Measurements from ENCODE around the gene BICDL1. TPM values are rescaled to one million over a fixed set of nuclear protein-coding genes. Genes with fewer than 3 reads are reported as not detected.
A peak's percentile ranks its signal among the peaks of the same experiment; 100 is the strongest.
"Not testable (repeated sequence)": the region's sequence is repeated elsewhere in the genome, so short reads cannot be mapped to it uniquely, and the experiment has no call there.

Gene BICDL1, protein sequence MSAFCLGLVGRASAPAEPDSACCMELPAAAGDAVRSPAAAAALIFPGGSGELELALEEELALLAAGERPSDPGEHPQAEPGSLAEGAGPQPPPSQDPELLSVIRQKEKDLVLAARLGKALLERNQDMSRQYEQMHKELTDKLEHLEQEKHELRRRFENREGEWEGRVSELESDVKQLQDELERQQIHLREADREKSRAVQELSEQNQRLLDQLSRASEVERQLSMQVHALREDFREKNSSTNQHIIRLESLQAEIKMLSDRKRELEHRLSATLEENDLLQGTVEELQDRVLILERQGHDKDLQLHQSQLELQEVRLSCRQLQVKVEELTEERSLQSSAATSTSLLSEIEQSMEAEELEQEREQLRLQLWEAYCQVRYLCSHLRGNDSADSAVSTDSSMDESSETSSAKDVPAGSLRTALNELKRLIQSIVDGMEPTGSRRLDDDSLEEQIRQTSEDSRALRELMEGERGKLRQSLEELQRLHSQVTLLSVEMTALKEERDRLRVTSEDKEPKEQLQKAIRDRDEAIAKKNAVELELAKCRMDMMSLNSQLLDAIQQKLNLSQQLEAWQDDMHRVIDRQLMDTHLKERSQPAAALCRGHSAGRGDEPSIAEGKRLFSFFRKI
- 100 to 1,000 TPM in 1 of 2 experiments, 10 to 100 TPM in 1; 98.5 to 100 TPM for total RNA-seq

DNA sequence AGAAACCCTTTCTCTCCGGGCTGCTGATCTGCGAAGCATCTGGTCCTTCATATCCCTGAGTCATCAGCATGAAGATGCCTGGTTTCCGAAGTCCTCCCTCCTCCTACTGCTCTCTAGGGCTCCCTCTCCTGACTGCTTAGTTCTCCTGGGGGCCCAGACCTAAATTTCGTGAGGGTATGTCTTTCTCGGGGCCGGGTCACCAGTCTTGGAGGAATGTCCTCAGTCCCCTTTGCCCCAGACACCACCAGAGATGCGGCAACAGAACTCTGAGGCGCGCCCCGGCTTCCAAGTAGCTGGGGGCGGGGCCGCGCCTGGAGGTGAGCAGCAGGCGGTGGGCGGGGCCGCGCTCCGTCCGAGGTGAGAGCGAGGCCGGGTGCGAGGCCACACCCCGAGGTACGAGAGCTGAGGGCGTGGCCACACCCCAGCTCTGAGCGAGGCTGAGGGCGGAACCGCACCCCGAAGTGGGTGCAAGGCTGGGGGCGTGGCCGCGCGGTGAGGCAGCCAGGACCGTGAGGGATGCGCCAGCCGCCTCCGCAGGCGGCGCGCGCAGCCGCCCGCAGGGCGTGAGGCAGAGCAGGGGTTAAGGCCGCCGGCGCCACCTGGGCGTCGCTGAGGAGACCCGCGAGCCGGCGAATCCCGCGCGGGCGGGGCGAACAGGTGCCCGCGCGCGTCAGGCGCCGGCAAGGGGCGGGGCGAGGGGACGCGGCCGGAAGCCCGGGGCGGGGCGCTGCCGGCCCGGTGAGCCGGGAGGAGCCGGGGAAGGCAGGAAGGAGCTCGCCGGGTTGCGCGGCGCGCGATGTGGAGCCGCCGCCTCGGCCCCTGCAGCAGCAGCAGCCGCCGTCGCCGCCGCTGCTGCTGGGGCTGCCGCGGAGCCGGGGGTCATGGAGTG, at the start of gene BICDL1:
Gene BICDL1 (plus strand): TSS at position 765 of the 889 bp plus-strand sequence. CDS start 633 bp downstream, outside the sequence.
- ATAC-seq (ENCODE audit: low read depth): peak; percentile 86
- H3K36me3 Mint-ChIP-seq: peaks cover 15% of the 10 kb centered on the region

DNA sequence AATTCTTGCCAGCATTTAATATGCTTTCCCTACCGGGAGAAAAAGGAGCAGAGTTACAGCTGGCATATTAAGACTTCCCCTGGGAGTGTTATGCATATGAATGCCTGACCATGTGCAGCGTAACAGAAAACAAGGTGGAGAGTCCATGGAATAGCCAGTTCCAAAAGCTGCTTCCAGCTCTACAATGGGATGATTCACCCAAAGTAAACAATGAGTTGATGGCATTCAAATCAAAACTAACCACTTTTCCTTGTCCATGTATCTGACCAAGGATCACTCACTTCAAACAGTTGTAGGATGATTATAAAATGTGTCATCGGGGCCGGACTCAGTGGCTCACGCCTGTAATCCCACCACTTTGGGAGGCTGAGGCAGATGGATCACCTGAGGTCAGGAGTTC, 48.1 kb upstream of the BICDL1 start:
- POLR2A ChIA-PET: no interaction called here
- Mint-ChIP-seq H3K27me3 (peaks cover 9% of the 10 kb centered on the region), H3K36me3 (no peaks in the 10 kb centered on the region), H3K4me1 (peaks cover 1% of the 10 kb centered on the region), H3K27ac (no peak overlapping the region), H3K9me3 (no peaks in the 10 kb centered on the region), H3K4me3 (no peak overlapping the region)
- DNase-seq (no peak), ATAC-seq (ENCODE audit: low read depth) (no peak)

More for the DNA sequence above, at the start of gene BICDL1:
- POLR2A ChIA-PET: interaction anchor here (0.5 to 3.5 kb wide), 17 partner anchors 8 to 305 kb away, joined by 3 to 76 read pairs (median 5); partner anchors contain the start of genes RAB35, RNU4-1, RNU4-2 and RPLP0
- Mint-ChIP-seq H3K4me3 (peak within 1 kb of the TSS; percentile 91), H3K27me3 (peaks cover 8% of the 10 kb centered on the region), H3K27ac (peak within 1 kb of the TSS; percentile 85), H3K9me3 (no peaks in the 10 kb centered on the region), H3K4me1 (peaks cover 27% of the 10 kb centered on the region)
- DNase-seq: peak; percentile 99

DNA sequence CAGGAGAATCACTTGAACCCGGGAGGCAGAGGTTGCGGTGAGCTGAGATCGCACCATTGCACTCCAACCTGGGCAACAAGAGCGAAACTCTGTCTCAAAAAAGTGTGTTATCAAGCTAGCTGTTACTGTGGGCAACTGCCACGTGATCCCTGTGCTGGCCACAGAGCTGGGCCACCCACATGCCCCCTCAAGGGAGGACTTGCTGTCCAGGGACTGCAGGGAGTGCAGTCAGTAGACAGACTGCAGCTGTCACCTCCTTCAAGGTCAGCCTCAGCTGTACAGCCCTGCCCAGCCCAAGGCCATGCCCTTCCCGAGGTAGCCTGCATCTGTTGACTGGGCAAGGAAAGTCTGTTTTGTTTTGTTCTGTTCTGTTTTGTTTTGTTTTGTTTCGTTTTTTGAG, 46.6 kb upstream of the BICDL1 start:
- ATAC-seq (ENCODE audit: low read depth) (no peak), DNase-seq (no peak)
- Mint-ChIP-seq H3K36me3 (no peaks in the 10 kb centered on the region), H3K4me3 (no peak overlapping the region), H3K27me3 (peaks cover 7% of the 10 kb centered on the region), H3K4me1 (peaks cover 1% of the 10 kb centered on the region), H3K9me3 (no peaks in the 10 kb centered on the region), H3K27ac (no peak overlapping the region)
- POLR2A ChIA-PET: interaction anchor here (0.6 kb wide), 1 partner anchor 149 kb away, joined by 3 read pairs; no protein-coding TSS in a partner anchor

DNA sequence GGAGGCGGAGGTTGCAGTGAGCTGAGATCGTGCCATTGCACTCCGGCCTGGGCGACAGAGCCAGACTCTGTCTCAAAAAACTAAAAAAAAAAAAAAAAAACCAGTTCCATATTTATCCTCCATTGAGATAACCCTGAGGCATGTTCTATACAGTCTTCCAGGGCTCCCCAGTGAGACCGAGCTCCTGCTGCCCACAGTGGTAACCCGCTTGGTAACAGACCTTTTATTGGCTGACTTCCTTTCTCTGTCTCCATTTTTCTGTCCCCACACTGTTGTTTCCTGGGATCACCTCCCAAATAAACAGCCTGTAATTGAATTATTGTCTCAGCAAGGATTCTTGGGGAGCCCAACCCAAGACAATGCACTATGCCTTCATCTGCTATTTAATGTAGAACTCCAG, 42.8 kb upstream of the BICDL1 start:
- POLR2A ChIA-PET: no interaction called here
- no peak overlapping the region for H3K27ac Mint-ChIP-seq

DNA sequence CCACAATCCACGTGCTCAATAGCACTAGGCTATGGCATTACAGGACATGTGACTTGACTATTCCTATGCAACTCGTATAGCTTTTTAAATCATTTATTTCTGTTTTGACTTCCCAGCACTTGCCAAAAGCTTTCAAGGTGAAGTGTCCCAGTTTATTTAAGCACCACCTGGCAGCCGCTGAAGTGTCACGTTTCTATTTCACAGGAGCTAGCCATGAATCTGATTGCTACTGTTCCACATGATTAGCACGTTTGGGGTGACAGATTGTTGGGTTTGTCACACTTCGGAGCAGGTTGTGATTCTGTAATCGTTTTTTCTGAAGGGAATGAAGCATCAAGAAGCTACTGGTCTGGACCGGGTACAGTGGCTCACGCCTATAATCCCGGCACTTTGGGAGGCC, 39.9 kb upstream of the BICDL1 start:
- Mint-ChIP-seq H3K36me3 (no peaks in the 10 kb centered on the region), H3K4me3 (no peak overlapping the region), H3K4me1 (no peaks in the 10 kb centered on the region), H3K27me3 (peaks cover 7% of the 10 kb centered on the region), H3K27ac (no peak overlapping the region), H3K9me3 (no peaks in the 10 kb centered on the region)
- no peak for ATAC-seq (ENCODE audit: low read depth)
- POLR2A ChIA-PET: no interaction called here
- no peak for DNase-seq

More for the DNA sequence above, 42.8 kb upstream of the BICDL1 start:
- Mint-ChIP-seq H3K9me3 (no peaks in the 10 kb centered on the region), H3K36me3 (no peaks in the 10 kb centered on the region), H3K4me3 (no peak overlapping the region), H3K27me3 (peaks cover 7% of the 10 kb centered on the region), H3K4me1 (no peaks in the 10 kb centered on the region)
- ATAC-seq (ENCODE audit: low read depth): no peak
- no peak for DNase-seq

DNA sequence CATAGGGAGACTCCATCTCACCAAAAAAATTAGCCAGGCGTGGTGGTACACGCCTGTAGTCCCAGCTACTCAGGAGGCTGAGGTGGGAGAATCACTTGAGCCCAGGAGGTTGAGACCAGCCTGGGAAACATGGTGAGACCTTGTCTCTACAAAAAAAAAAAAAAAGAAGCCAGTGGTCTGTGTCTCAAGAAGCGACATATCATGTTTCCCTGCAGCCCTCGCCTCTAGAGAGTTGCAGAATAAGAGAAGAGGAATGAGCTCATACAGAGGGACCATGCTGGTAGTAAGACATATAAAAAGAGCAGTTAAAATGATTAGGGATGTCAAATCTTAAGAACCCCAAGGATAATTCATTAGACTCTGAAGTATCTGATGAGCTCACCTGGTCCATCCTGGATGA, 39.4 kb upstream of the BICDL1 start:
- POLR2A ChIA-PET: no interaction called here
- Mint-ChIP-seq H3K4me1 (no peaks in the 10 kb centered on the region), H3K27me3 (peaks cover 7% of the 10 kb centered on the region), H3K36me3 (no peaks in the 10 kb centered on the region), H3K27ac (no peak overlapping the region), H3K4me3 (no peak overlapping the region), H3K9me3 (no peaks in the 10 kb centered on the region)
- DNase-seq: no peak
- ATAC-seq (ENCODE audit: low read depth): no peak

DNA sequence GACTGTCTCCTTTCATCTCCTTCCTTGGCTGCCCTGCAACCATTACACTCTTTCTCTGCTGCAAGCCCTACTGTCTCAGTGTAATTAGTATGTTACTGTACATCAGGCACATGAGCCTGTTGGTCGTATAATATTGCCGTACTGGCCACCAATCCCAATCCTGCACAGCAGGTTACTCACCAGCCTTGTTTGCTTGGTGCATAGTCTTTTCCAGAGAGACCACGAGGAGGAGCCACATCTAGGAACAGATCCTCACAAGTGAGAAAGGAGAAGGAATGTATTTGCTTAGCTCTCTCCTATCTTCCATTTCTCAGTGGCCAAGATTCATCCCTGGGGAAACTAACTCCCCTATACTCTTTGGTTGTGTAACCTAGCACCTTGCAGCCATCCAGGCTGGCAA, 33.0 kb upstream of the BICDL1 start:
- POLR2A ChIA-PET: no interaction called here
- Mint-ChIP-seq H3K27me3 (no peaks in the 10 kb centered on the region), H3K4me3 (no peak overlapping the region), H3K9me3 (peaks cover 16% of the 10 kb centered on the region), H3K4me1 (no peaks in the 10 kb centered on the region), H3K36me3 (no peaks in the 10 kb centered on the region), H3K27ac (no peak overlapping the region)
- no peak for DNase-seq
- no peak for ATAC-seq (ENCODE audit: low read depth)

DNA sequence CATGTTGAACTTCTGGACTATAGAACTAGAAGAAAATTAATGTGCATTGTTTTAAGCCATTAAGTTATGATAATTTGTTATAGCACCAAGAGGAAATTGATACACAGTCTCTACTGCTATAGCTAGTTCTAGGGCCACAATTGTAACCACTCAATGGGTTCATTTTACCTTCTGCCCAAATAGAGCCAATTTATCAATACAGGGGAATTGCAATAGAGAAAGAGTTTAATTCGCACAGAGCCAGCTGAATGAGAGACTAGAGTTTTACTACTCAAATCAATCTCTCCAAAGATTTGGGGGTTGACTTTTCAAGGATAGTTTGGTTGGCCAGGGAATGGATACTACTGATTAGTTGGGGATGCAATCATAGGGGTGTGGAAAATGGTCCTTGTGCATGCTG, 31.9 kb upstream of the BICDL1 start:
- ATAC-seq (ENCODE audit: low read depth) (no peak), DNase-seq (no peak)
- Mint-ChIP-seq H3K9me3 (peaks cover 16% of the 10 kb centered on the region), H3K36me3 (no peaks in the 10 kb centered on the region), H3K4me1 (no peaks in the 10 kb centered on the region), H3K4me3 (no peak overlapping the region), H3K27me3 (peaks cover 3% of the 10 kb centered on the region), H3K27ac (no peak overlapping the region)
- POLR2A ChIA-PET: no interaction called here

DNA sequence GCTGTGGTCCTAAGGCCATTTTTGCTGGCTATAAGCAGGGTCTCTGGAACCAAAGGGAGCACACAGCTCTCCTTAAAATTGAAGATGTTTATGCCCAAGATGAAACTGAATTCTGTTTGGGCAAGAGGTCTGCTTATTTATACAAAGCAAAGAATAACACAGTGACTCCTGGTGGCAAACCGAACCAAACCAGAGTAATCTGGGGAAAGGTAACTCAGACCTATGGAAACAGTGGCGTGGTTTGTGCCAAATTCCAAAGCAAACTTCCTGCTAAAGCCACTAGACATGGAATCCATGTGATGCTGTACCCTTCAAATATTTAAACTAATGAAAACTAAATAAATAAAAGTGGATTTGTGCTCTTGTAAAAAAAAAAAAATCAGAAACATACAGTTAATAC, 29.6 kb upstream of the BICDL1 start:
- no peaks in the 10 kb centered on the region for H3K4me1 Mint-ChIP-seq
- peaks cover 3% of the 10 kb centered on the region for H3K27me3 Mint-ChIP-seq
- no peak overlapping the region for H3K4me3 Mint-ChIP-seq
- H3K36me3 Mint-ChIP-seq: no peaks in the 10 kb centered on the region
- ATAC-seq (ENCODE audit: low read depth) (no peak), DNase-seq (no peak)
- POLR2A ChIA-PET: no interaction called here
- H3K27ac Mint-ChIP-seq: no peak overlapping the region
- peaks cover 16% of the 10 kb centered on the region for H3K9me3 Mint-ChIP-seq

DNA sequence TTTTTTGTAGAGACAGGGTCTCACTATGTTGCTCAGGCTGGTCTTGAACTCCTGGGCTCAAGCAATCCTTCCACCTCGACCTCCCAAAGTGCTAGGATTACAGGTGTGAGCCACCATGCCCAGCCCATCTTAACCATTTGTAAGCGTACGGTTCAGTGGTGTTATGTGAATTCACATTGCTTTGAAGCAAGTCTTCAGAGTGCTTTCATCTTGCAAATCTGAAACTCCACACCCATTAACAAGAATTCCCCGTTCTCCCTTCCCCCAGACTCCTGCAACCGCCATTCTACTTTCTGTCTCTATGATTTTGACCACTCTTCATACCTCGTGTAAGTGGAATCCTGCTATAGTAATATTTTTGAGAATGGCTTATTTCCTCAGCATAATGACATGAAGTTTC, 24.9 kb upstream of the BICDL1 start:
- Mint-ChIP-seq H3K4me1 (no peaks in the 10 kb centered on the region), H3K27ac (no peak overlapping the region), H3K9me3 (no peaks in the 10 kb centered on the region), H3K4me3 (no peak overlapping the region), H3K27me3 (peaks cover 5% of the 10 kb centered on the region), H3K36me3 (no peaks in the 10 kb centered on the region)
- ATAC-seq (ENCODE audit: low read depth) (no peak), DNase-seq (no peak)
- POLR2A ChIA-PET: interaction anchor here (0.6 kb wide), 1 partner anchor 616 kb away, joined by 4 read pairs; no protein-coding TSS in a partner anchor

DNA sequence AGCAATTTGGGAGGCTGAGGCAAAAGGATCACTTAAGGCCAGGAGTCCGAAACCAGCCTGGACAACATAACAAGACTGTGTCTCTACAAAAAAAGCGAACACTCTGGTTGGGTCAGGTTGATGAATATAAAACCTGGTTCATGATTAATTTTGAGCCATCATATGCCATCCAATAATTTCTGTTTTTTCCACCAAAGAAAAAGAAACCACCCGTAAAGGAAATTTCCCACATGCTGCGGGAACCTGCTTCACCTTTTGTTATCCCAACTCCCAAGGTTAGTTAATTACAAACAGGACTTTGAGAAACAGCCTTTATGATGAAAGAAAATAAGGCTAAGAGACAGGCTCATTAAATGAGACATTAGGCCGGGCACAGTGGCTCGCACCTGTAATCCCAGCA, 24.1 kb upstream of the BICDL1 start:
- ATAC-seq (ENCODE audit: low read depth): no peak
- Mint-ChIP-seq H3K27me3 (peaks cover 8% of the 10 kb centered on the region), H3K4me3 (no peak overlapping the region), H3K9me3 (no peaks in the 10 kb centered on the region), H3K4me1 (no peaks in the 10 kb centered on the region), H3K27ac (no peak overlapping the region), H3K36me3 (no peaks in the 10 kb centered on the region)
- POLR2A ChIA-PET: no interaction called here
- DNase-seq: no peak

DNA sequence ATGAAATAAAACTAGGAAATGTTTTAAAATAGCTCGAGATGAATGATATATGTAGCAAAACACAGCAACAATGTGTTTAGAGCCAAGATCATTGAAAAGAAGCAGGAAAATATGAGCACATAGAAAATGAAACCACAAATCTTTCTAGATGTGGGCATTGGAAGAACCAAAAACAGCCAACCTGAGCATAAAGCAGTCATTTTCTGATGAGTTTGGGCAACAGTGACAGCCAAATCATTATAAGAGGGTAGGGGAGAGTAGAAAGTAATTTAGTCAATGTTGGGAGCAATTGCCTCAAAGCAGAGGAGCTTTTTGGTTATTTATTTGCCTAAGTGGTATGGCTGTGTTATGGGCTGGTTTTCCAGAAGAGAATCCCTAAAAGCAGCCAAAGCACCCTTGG, 8.8 kb upstream of the BICDL1 start:
- no peak overlapping the region for H3K27ac Mint-ChIP-seq

DNA sequence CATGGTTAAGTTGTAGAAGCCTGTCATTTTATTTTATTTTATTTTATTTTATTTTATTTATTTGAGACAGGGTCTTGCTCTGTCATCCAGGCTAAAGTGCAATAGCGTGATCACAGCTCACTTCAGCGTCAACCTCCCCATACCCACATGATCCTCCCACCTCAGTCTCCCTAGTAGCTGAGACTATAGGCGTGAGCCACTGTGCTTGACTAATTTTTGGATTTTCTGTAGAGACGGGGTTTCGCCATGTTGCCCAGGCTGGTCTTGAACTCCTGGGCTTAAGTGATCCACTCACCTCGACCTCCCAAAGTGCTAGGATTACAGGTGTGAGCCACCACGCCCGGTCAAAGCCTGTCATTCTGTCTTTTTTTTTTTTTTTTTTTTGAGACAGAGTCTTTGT, 8.3 kb upstream of the BICDL1 start:
- H3K4me3 Mint-ChIP-seq; H3K4me1 Mint-ChIP-seq; H3K36me3 Mint-ChIP-seq; H3K27ac Mint-ChIP-seq; H3K9me3 Mint-ChIP-seq; DNase-seq; ATAC-seq (ENCODE audit: low read depth): not testable (repeated sequence)
- POLR2A ChIA-PET: interaction anchor here (0.7 kb wide), 1 partner anchor 8 kb away, joined by 3 read pairs; the partner anchor contains the start of gene BICDL1
- peaks cover 13% of the 10 kb centered on the region for H3K27me3 Mint-ChIP-seq

More for the DNA sequence above, 8.8 kb upstream of the BICDL1 start:
- no peak overlapping the region for H3K4me3 Mint-ChIP-seq
- POLR2A ChIA-PET: interaction anchor here (0.7 kb wide), 1 partner anchor 8 kb away, joined by 3 read pairs; the partner anchor contains the start of gene BICDL1
- DNase-seq (no peak), ATAC-seq (ENCODE audit: low read depth) (peak; percentile 50)
- H3K27me3 Mint-ChIP-seq: peaks cover 13% of the 10 kb centered on the region
- no peaks in the 10 kb centered on the region for H3K36me3 Mint-ChIP-seq
- no peaks in the 10 kb centered on the region for H3K9me3 Mint-ChIP-seq
- H3K4me1 Mint-ChIP-seq: peaks cover 6% of the 10 kb centered on the region
